K562 (cell line): ENCODE measurements around the gene ETV4. TPM values are rescaled to one million over a fixed set of nuclear protein-coding genes. Genes with fewer than 3 reads are reported as not detected.

Experiments used
- ATAC-seq: fragments of 200-7000 bp; cut with Tn5 transposase; 3 replicates; pipeline ENCODE4 v1.9.1; 2020; ENCODE audit warnings: moderate library complexity
- BruUV-seq: library from RNA; stranded (reverse); fragments of 400-500 nt; replicated peaks from 2 replicates; lab custom pipeline; 2021; lab: Mats Ljungman, UMichigan
- CTCF ChIA-PET: fragments of 300-600 bp; formaldehyde crosslinking; extraction: SDS; loops from one replicate; lab custom pipeline; 2021; ENCODE audit warnings: low intra/inter-chr PET ratio; lab: Yijun Ruan, JAX
- POLR2A ChIA-PET: fragments of 300-600, 350-650 bp; sonication (Branson Sonifier 250); formaldehyde crosslinking; extraction: SDS; loops from one replicate; lab custom pipeline; 2021; ENCODE audit warnings: antibody characterized with exemption, inconsistent platforms; lab: Yijun Ruan, JAX
- DNase-seq, 4 experiments: peaks; one replicate each; pipeline versions ENCODE4 v3.0.0 to v3.0.0-alpha.2; 2011 to 2018; ENCODE audit warnings: low spot score in 3 of 4, mixed read lengths in 3 of 4; ENCODE audit errors: extremely low read depth in 1 of 4
- FAIRE-seq: peaks from 2 replicates; lab custom pipeline; 2011; peaks lifted over from hg19 to GRCh38; lab: Jason Lieb, UNC
- H2AFZ ChIP-seq: 2 replicates; pipeline ENCODE4 v1.6.0; 2011; ENCODE audit warnings: low read depth, low read length, control low read depth, inconsistent platforms
- H3K27ac ChIP-seq: fragments of 200-600 bp; 3 replicates; pipeline ENCODE4 v1.8.0; 2011; ENCODE audit warnings: low read depth, mild to moderate bottlenecking, control low read depth, inconsistent platforms, low read length, moderate library complexity, mixed read lengths; ENCODE audit errors: extremely low read depth
- H3K27me3 ChIP-seq, 2 experiments: fragments of 300-600 bp in 1 of 2; 2 replicates in 1 of 2; 3 replicates in 1 of 2; pipeline versions ENCODE4 v1.6.0 to v1.8.0; 2011; ENCODE audit warnings: inconsistent platforms in 2 of 2, low read length in 2 of 2, mild to moderate bottlenecking in 1 of 2, mixed read lengths in 1 of 2, moderate library complexity in 1 of 2; ENCODE audit not compliant: control insufficient read depth in 2 of 2, insufficient read depth in 2 of 2
- H3K36me3 ChIP-seq: fragments of 300-600 bp; 3 replicates; pipeline ENCODE4 v1.8.0; 2011; ENCODE audit warnings: mild to moderate bottlenecking, low read length, inconsistent platforms; ENCODE audit not compliant: control insufficient read depth, insufficient read depth
- H3K4me1 ChIP-seq, 2 experiments: fragments of 200-600 bp in 1 of 2; replicated peaks in 1 of 2; 2 replicates in 1 of 2; 3 replicates in 1 of 2; pipeline versions ENCODE4 v1.5.1 to v1.8.0; 2011; ENCODE audit warnings: inconsistent platforms in 2 of 2, low read length in 2 of 2, mild to moderate bottlenecking in 1 of 2, mixed read lengths in 1 of 2, moderate library complexity in 1 of 2; ENCODE audit not compliant: control insufficient read depth in 2 of 2, insufficient read depth in 2 of 2
- H3K4me2 ChIP-seq: 2 replicates; pipeline ENCODE4 v1.6.1; 2011; ENCODE audit warnings: low read length, control low read depth, inconsistent platforms, mixed read lengths; ENCODE audit not compliant: insufficient read depth
- H3K4me3 ChIP-seq: fragments of 200-600 bp; sonication (generic), shearing (Covaris generic); 2 replicates; pipeline ENCODE4 v1.5.1; 2016; ENCODE audit warnings: control low read depth, inconsistent platforms
- H3K79me2 ChIP-seq: fragments of 200-600 bp; 3 replicates; pipeline ENCODE4 v1.8.0; 2011; ENCODE audit warnings: low read length, inconsistent platforms; ENCODE audit not compliant: control insufficient read depth, insufficient read depth
- H3K9ac ChIP-seq, 2 experiments: 2 replicates each; pipeline versions ENCODE4 v1.6.0 to v1.6.1; 2011; ENCODE audit warnings: low read depth in 2 of 2, low read length in 2 of 2, control low read depth in 1 of 2, inconsistent platforms in 1 of 2, mild to moderate bottlenecking in 1 of 2, mixed read lengths in 1 of 2; ENCODE audit not compliant: insufficient read depth in 1 of 2
- H3K9me1 ChIP-seq: one replicate; pipeline ENCODE4 v1.6.0; 2011; ENCODE audit warnings: inconsistent platforms, mild to moderate bottlenecking, low read length, moderate library complexity; ENCODE audit not compliant: control insufficient read depth, insufficient read depth
- H3K9me3 ChIP-seq: replicated peaks from 2 replicates; pipeline ENCODE4 v1.5.1; 2011; ENCODE audit warnings: low read depth, low read length, inconsistent platforms; ENCODE audit not compliant: control insufficient read depth, insufficient read depth
- H4K20me1 ChIP-seq: replicated peaks from 2 replicates; pipeline ENCODE4 v1.6.1; 2011; ENCODE audit warnings: low read length, inconsistent platforms, mixed read lengths; ENCODE audit not compliant: control insufficient read depth, insufficient read depth
- ATF1 ChIP-seq, 2 experiments: fragments of 450-650 bp in 1 of 2; IDR thresholded peaks; 2 replicates each; pipeline ENCODE4 v1.6.1; 2016; ENCODE audit warnings: missing compliant biosample characterization in 1 of 2, missing genetic modification characterization in 1 of 2
- CBFA2T2 ChIP-seq: fragments of 450-650 bp; conservative IDR thresholded peaks from 2 replicates; pipeline ENCODE4 v1.6.1; 2017; ENCODE audit warnings: mild to moderate bottlenecking
- CHD4 ChIP-seq: fragments of 200-600 bp; sonication (generic); IDR thresholded peaks from 3 replicates; pipeline ENCODE4 v1.6.1; 2012; ENCODE audit warnings: low read depth, mild to moderate bottlenecking, mixed read lengths, low read length, inconsistent platforms; ENCODE audit not compliant: insufficient read depth, insufficient replicate concordance, poor library complexity, severe bottlenecking
- HOMEZ ChIP-seq: fragments of 250-450 bp; sonication (Bioruptor Pico); IDR thresholded peaks from 2 replicates; pipeline ENCODE4 v1.4.0; 2020; ENCODE audit warnings: mild to moderate bottlenecking, moderate library complexity
- KLF16 ChIP-seq: IDR thresholded peaks from 2 replicates; pipeline ENCODE4 v1.6.1; 2016; ENCODE audit warnings: antibody characterized with exemption
- PHTF2 ChIP-seq: fragments of 250-450 bp; sonication (Bioruptor Pico); IDR thresholded peaks from 2 replicates; pipeline ENCODE4 v1.5.0; 2021; ENCODE audit warnings: mild to moderate bottlenecking
- SMAD4 ChIP-seq: fragments of 250-450 bp; sonication (Bioruptor Pico); conservative IDR thresholded peaks from 2 replicates; pipeline ENCODE4 v1.8.0; 2021; ENCODE audit warnings: inconsistent platforms, mild to moderate bottlenecking, moderate library complexity
- ZBTB5 ChIP-seq: fragments of 450-650 bp; IDR thresholded peaks from 2 replicates; pipeline ENCODE4 v1.6.1; 2017; ENCODE audit warnings: antibody characterized with exemption
- ZBTB9 ChIP-seq: fragments of 450-650 bp; formaldehyde crosslinking; IDR thresholded peaks from 2 replicates; pipeline ENCODE4 v1.4.0; 2020; ENCODE audit warnings: mild to moderate bottlenecking, moderate library complexity
- ZNF324 ChIP-seq: fragments of 250-450 bp; sonication (Bioruptor Pico); IDR thresholded peaks from 2 replicates; pipeline ENCODE4 v1.4.0; 2020; ENCODE audit warnings: mild to moderate bottlenecking
- ZNF354B ChIP-seq: fragments of 250-450 bp; sonication (Bioruptor Pico); IDR thresholded peaks from 2 replicates; pipeline ENCODE4 v1.4.0; 2020
- ZNF507 ChIP-seq: conservative IDR thresholded peaks from 2 replicates; pipeline ENCODE4 v1.6.1; 2017; ENCODE audit warnings: missing genetic modification characterization, missing compliant biosample characterization
- WGBS: fragments of 100-300 bp; shearing (Covaris generic); methylation state at CpG from one replicate; pipeline ENCODE4 v1.1.6; 2016; ENCODE audit warnings: low coverage, mixed read lengths; ENCODE audit not compliant: insufficient coverage; ENCODE audit errors: missing lambda C conversion rate; 5-methylcytosine and 5-hydroxymethylcytosine counted together
- in situ Hi-C: fragments of 300-500 bp; cut with MboI; formaldehyde crosslinking; loops from 4 replicates; pipeline ENCODE4 v1.15.0; 2018; ENCODE audit warnings: inconsistent platforms, mixed read lengths
- intact Hi-C: fragments of 100-400 bp; cut with micrococcal nuclease; formaldehyde crosslinking; loops from 2 replicates; pipeline ENCODE4 v1.14.2; 2022
- polyA plus RNA-seq, 8 experiments: library from polyadenylated mRNA; depleted of rRNA in 4 of 8; stranded (reverse) in 5 of 8; unstranded in 3 of 8; fragments of >200 nt; fragmentation: Nextera tagmentation in 2 of 8; fragmentation: Illumina TruSeq in 1 of 8; extraction: Ambion mirVana in 2 of 8; extraction: Trizol in 1 of 8; gene quantifications; 2 replicates each; pipeline versions ENCODE4 v1.2.1 to v1.2.3, GENCODE V29; 2011 to 2014; ENCODE audit warnings: inconsistent platforms in 1 of 8, missing spikeins in 1 of 8
- total RNA-seq, 7 experiments: library from RNA; depleted of rRNA in 6 of 7; stranded (reverse); fragments of >200 nt in 6 of 7; fragmentation: Illumina TruSeq in 2 of 7; extraction: Trizol in 2 of 7; gene quantifications; 2 replicates each; pipeline versions ENCODE4 v1.2.1 to v1.2.3, GENCODE V29; 2011 to 2021; ENCODE audit warnings: low replicate concordance in 1 of 7
- TF ChIP-seq, protein P1 (sequence below), 3 experiments: IDR thresholded peaks in 2 of 3; conservative IDR thresholded peaks in 1 of 3; 2 replicates each; pipeline ENCODE4 v1.5.1; 2011 to 2012; ENCODE audit warnings: low read length in 3 of 3, mild to moderate bottlenecking in 3 of 3, control low read depth in 2 of 3, improper control_type of control experiment in 1 of 3, inconsistent platforms in 1 of 3, low read depth in 1 of 3, mixed read lengths in 1 of 3, moderate library complexity in 1 of 3; ENCODE audit not compliant: insufficient read depth in 2 of 3

The ETV4 gene
- total and polyA plus RNA-seq, 9 of the 15 experiments (the other 6 are each of a cell fraction or from before 2014, with no cell fraction given) = 5.5 to 66.3 (median 28.2) TPM

GRCh38 chr17:43591779-43592562 lies 45.8 kb upstream of the ETV4 start (continued):
- TF ChIP-seq ZNF354B (CRISPR knock-in tag) (no peak), SMAD4 (CRISPR knock-in tag) (0 out of 2 replicates have a peak, but pooled peaks have one; percentile 22), ZBTB5 (no peak)
- TF ChIP-seq, protein P1, sequence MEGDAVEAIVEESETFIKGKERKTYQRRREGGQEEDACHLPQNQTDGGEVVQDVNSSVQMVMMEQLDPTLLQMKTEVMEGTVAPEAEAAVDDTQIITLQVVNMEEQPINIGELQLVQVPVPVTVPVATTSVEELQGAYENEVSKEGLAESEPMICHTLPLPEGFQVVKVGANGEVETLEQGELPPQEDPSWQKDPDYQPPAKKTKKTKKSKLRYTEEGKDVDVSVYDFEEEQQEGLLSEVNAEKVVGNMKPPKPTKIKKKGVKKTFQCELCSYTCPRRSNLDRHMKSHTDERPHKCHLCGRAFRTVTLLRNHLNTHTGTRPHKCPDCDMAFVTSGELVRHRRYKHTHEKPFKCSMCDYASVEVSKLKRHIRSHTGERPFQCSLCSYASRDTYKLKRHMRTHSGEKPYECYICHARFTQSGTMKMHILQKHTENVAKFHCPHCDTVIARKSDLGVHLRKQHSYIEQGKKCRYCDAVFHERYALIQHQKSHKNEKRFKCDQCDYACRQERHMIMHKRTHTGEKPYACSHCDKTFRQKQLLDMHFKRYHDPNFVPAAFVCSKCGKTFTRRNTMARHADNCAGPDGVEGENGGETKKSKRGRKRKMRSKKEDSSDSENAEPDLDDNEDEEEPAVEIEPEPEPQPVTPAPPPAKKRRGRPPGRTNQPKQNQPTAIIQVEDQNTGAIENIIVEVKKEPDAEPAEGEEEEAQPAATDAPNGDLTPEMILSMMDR (IDR thresholded peaks at IDR 0.05 in 2 of 3, conservative IDR thresholded peaks at IDR 0.05 in 1 of 3; ENCODE audit: insufficient read depth in 2 of 3, low read depth in 1 of 3, low read length in 3 of 3) = no peak

- peaks cover 16 to 50% of the 10 kb centered on the region in 2 experiments; a peak in 4 of 5 replicates for H3K27me3 ChIP-seq
- no TSS peak for BruUV-seq
- H3K27ac ChIP-seq = no peak overlapping the region
- no peaks in the 10 kb centered on the region for H3K79me2 ChIP-seq
- no peak overlapping the region for H3K4me3 ChIP-seq
- no peak for ATAC-seq
- ChIA-PET CTCF (no interaction called here), POLR2A (interaction anchor here (0.6 to 1.5 kb wide), 3 partner anchors 18 to 75 kb away, joined by 3 read pairs; no protein-coding TSS in a partner anchor)
- H3K9me3 ChIP-seq = no peaks in the 10 kb centered on the region
- no peaks in the 10 kb centered on the region; a peak in 1 of 5 replicates for H3K4me1 ChIP-seq
- WGBS = 13% methylated on average over 3 of the region's 3 CpGs
- H4K20me1 ChIP-seq = no peaks in the 10 kb centered on the region
- H2AFZ ChIP-seq = no peak overlapping the region
- H3K36me3 ChIP-seq = no peaks in the 10 kb centered on the region
- intact Hi-C loops (no loop called here), in situ Hi-C loops (no loop called here)
- no peaks in the 10 kb centered on the region for H3K9me1 ChIP-seq
- H3K4me2 ChIP-seq = no peak overlapping the region
- H3K9ac ChIP-seq = no peak overlapping the region
- no peak for FAIRE-seq
- no peak for DNase-seq
- TF ChIP-seq HOMEZ (CRISPR knock-in tag) (no peak), PHTF2 (no peak), ZNF507 (no peak), KLF16 (no peak), CHD4 (no peak), ZNF324 (no peak), CBFA2T2 (no peak), ZBTB9 (CRISPR knock-in tag) (no peak), ATF1 (CRISPR knock-in tag; IDR thresholded peaks at IDR 0.05) (no peak), ATF1 (tag; IDR thresholded peaks at IDR 0.05) (no peak)
Measured at GRCh38 chr17:43591001-43591400, 44.9 kb upstream of the ETV4 start.
